AG04450 (cell line): ENCODE measurements around the gene MAN1C1. TPM values are rescaled to one million over a fixed set of nuclear protein-coding genes. Genes with fewer than 3 reads are reported as not detected.

Experiments used
- CTCF ChIA-PET: fragments of 300-600, 350-600 bp; formaldehyde crosslinking; extraction: SDS; loops from one replicate; lab custom pipeline; 2022; ENCODE audit warnings: antibody characterized with exemption, inconsistent platforms; lab: Charles Lee
- POLR2A ChIA-PET: fragments of 350-600 bp; formaldehyde crosslinking; extraction: SDS; loops from one replicate; lab custom pipeline; 2021; ENCODE audit warnings: antibody characterized with exemption, inconsistent platforms; lab: Yijun Ruan, JAX
- DNase-seq: peaks from one replicate; pipeline ENCODE4 v3.0.0-alpha.2; 2011; ENCODE audit warnings: low read depth, low spot score
- H3K27ac ChIP-seq: one replicate; pipeline ENCODE4 v1.5.1; 2012; ENCODE audit warnings: low read depth, low read length, control low read depth
- H3K27me3 ChIP-seq: one replicate; pipeline ENCODE4 v1.6.0; 2012; ENCODE audit warnings: low read length; ENCODE audit not compliant: control insufficient read depth, insufficient read depth
- H3K4me3 ChIP-seq: 2 replicates; pipeline ENCODE4 v1.5.1; 2011; ENCODE audit warnings: mild to moderate bottlenecking, low read depth, low read length, control low read depth
- H3K9me3 ChIP-seq: 2 replicates; pipeline ENCODE4 v1.5.1; 2012; ENCODE audit warnings: low read length; ENCODE audit not compliant: control insufficient read depth, insufficient read depth
- CTCF ChIP-seq: IDR thresholded peaks from 2 replicates; pipeline ENCODE4 v1.5.1; 2011; ENCODE audit warnings: low read depth, low read length, control low read depth, inconsistent platforms
- polyA plus RNA-seq: library from polyadenylated mRNA; depleted of rRNA; stranded (reverse); fragments of >200 nt; gene quantifications from 2 replicates; pipeline ENCODE4 v1.2.3, GENCODE V29; 2011

MAN1C1 gene
- polyA plus RNA-seq, 1 experiment = 16.9 TPM

GRCh38 chr1:25763493-25763892, 146.9 kb downstream of the MAN1C1 start:
- Histone ChIP-seq H3K4me3 (no peak overlapping the region), H3K27ac (no peak overlapping the region), H3K9me3 (no peaks in the 10 kb centered on the region), H3K27me3 (peaks cover 5% of the 10 kb centered on the region)
- CTCF ChIA-PET = no interaction called here
- no peak for TF ChIP-seq CTCF
- POLR2A ChIA-PET = no interaction called here
- DNase-seq = no peak

GRCh38 chr1:25765136-25765922, 148.7 kb downstream of the MAN1C1 start:
- DNase-seq = no peak
- TF ChIP-seq CTCF = no peak
- ChIA-PET POLR2A (no interaction called here), CTCF (no interaction called here)
- Histone ChIP-seq H3K27me3 (peaks cover 2% of the 10 kb centered on the region), H3K9me3 (no peaks in the 10 kb centered on the region), H3K4me3 (no peak overlapping the region), H3K27ac (no peak overlapping the region)

- ChIA-PET POLR2A (no interaction called here), CTCF (interaction anchor here (0.9 kb wide), 1 partner anchor 232 kb away, joined by 4 read pairs; the partner anchor contains the start of gene PAFAH2)
- Histone ChIP-seq H3K27me3 (no peaks in the 10 kb centered on the region), H3K9me3 (no peaks in the 10 kb centered on the region), H3K4me3 (no peak overlapping the region), H3K27ac (no peak overlapping the region)
- no peak for TF ChIP-seq CTCF
- DNase-seq = no peak
Observed at GRCh38 chr1:25765923-25766589, 149.5 kb downstream of the MAN1C1 start.

- Histone ChIP-seq H3K4me3 (no peak overlapping the region), H3K9me3 (no peaks in the 10 kb centered on the region), H3K27ac (no peak overlapping the region), H3K27me3 (no peaks in the 10 kb centered on the region)
- no peak for TF ChIP-seq CTCF
- no peak for DNase-seq
- ChIA-PET POLR2A (no interaction called here), CTCF (interaction anchor here (0.9 kb wide), 1 partner anchor 231 kb away, joined by 4 read pairs; the partner anchor contains the start of gene PAFAH2)
Observed at GRCh38 chr1:25766721-25767436, 150.3 kb downstream of the MAN1C1 start.
